ENCODE data around the gene SERPINB3.
"Not testable (repeated sequence)": the region's sequence is repeated elsewhere in the genome, so short reads cannot be mapped to it uniquely, and the experiment has no call there.

Gene SERPINB3

DNA sequence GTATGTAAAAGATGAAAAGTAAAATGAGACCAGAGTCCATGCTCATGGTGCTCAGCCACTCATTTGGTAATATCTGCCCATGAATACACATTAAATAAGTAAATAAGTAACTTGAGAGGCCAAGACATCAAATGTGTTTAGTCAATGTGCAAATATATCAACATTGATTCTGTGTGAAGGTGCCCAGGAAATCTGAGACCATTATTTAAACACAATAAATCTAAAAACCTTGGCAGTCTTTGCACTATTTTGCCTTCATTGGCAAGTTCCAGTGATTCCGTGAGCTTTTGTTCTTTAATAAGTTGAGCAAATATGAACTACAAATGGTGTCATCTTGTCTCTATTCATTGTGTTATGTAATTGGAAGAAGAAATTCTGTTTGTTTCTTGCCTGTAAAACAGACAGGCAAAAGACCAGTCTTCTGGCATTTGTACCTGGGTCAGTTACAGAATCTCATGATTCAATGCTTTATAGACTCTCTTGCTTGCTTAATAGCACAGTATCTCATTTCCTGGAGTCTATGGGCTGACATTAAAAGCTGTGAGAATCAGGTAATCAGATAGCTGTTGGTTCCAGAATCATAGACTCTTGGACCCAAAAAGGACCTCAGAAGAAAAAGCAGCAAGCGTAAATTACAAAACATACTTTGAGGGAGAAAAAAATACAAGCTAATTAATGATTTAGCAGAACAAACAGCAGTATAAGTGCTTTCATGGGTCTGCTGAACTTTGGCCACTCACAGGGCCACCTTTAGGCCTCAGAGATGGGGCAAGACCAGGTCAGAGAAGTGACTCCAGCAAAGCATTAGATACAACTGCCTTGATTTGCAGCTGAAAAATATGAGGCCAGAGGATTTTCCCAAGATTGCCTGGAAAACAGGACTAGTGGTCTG is 20.0 kb upstream of the SERPINB3 start:
- H3K4me3 ChIP-seq (replicated peaks in 1 of 2; ENCODE audit: low read depth in 2 of 2, low read length in 2 of 2): no peak overlapping the region
- TF ChIP-seq, protein P1, sequence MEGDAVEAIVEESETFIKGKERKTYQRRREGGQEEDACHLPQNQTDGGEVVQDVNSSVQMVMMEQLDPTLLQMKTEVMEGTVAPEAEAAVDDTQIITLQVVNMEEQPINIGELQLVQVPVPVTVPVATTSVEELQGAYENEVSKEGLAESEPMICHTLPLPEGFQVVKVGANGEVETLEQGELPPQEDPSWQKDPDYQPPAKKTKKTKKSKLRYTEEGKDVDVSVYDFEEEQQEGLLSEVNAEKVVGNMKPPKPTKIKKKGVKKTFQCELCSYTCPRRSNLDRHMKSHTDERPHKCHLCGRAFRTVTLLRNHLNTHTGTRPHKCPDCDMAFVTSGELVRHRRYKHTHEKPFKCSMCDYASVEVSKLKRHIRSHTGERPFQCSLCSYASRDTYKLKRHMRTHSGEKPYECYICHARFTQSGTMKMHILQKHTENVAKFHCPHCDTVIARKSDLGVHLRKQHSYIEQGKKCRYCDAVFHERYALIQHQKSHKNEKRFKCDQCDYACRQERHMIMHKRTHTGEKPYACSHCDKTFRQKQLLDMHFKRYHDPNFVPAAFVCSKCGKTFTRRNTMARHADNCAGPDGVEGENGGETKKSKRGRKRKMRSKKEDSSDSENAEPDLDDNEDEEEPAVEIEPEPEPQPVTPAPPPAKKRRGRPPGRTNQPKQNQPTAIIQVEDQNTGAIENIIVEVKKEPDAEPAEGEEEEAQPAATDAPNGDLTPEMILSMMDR (IDR thresholded peaks at IDR 0.05; ENCODE audit: low read depth, low read length): no peak
- no peak for DNase-seq (ENCODE audit: low read depth in 2 of 2)

GRCh38 chr18:63679820-63680606 is 18.3 kb upstream of the SERPINB3 start:
- peak in 1 of 2 donors; percentile 24 for DNase-seq (ENCODE audit: low read depth in 2 of 2)
- TF ChIP-seq, protein P1 (IDR thresholded peaks at IDR 0.05; ENCODE audit: low read depth, low read length): no peak
- H3K4me3 ChIP-seq (replicated peaks in 1 of 2; ENCODE audit: low read depth in 2 of 2, low read length in 2 of 2): no peak overlapping the region

DNA sequence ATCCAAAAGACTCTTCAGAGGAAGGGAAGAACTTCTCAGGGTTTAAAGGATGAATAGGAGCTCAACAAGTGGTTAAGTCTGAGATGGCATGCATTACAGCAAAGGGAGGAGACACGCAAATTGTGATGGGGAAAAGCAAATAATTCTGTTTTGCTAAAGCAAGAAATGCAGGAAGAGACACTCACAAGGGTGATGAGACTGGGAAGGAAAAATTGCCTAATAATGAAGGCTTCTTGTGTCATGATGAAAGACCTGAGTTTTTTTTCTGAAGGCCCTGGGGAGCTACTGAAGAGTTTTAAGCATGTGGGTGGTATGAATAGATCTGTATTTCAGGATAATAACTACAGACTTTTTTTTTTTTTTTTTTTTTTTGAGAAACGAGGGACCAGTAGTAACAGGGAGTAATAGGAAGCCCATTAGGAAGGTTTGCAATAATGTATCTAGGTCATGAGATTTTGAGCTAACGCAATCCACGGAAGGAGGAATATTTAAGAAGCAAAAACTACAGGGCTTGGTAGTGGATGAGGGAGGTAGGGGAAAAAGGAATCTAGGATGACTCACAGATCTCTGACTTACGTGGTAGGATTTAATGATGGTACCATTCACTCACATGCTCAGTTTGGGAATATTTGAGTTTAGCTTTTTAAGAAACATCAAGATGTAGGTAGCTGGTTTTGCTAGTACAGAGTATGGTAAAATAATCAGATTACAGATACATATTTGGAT is 16.0 kb upstream of the SERPINB3 start:
- TF ChIP-seq, protein P1 (IDR thresholded peaks at IDR 0.05; ENCODE audit: low read depth, low read length): no peak
- peak; percentile 19 to 68 for DNase-seq (ENCODE audit: low read depth in 2 of 2)
- H3K4me3 ChIP-seq (replicated peaks in 1 of 2; ENCODE audit: low read depth in 2 of 2, low read length in 2 of 2): no peak overlapping the region

GRCh38 chr18:63676526-63677323 is 15.0 kb upstream of the SERPINB3 start:
- TF ChIP-seq, protein P1 (IDR thresholded peaks at IDR 0.05; ENCODE audit: low read depth, low read length): no peak
- DNase-seq (ENCODE audit: low read depth in 2 of 2): no peak
- no peak overlapping the region for H3K4me3 ChIP-seq (replicated peaks in 1 of 2; ENCODE audit: low read depth in 2 of 2, low read length in 2 of 2)

- H3K4me3 ChIP-seq (replicated peaks in 1 of 2; ENCODE audit: low read depth in 2 of 2, low read length in 2 of 2): no peak overlapping the region
- no peak for DNase-seq (ENCODE audit: low read depth in 2 of 2)
- TF ChIP-seq, protein P1 (IDR thresholded peaks at IDR 0.05; ENCODE audit: low read depth, low read length): no peak
Measured at GRCh38 chr18:63664571-63664970, 2.9 kb upstream of the SERPINB3 start.

DNA sequence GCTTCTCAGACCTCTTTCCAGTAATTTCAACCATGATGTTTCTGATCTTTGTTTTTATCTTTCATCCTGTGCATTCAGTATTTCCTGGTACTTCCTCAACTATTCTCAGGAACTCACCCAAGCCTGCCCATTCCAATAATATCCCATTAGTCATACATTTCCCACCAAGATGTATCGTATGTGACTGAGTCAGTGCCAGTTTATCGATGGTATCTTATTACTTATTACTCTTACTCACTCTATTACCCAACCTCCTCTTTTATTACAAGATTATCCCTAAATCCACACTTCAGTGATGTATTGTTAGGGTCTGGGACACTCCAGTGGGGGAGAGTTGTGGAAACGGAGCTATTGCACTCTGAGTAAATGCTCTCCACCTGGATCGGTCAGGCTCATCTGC is 2.8 kb downstream of the SERPINB3 start:
- not testable (repeated sequence) for DNase-seq (ENCODE audit: low read depth in 2 of 2); H3K4me3 ChIP-seq (replicated peaks in 1 of 2; ENCODE audit: low read depth in 2 of 2, low read length in 2 of 2)

GRCh38 chr18:63650271-63650670 is 11.4 kb downstream of the SERPINB3 start:
- DNase-seq (ENCODE audit: low read depth in 2 of 2): peak in 1 of 2 donors; percentile 39
- H3K4me3 ChIP-seq (replicated peaks in 1 of 2; ENCODE audit: low read depth in 2 of 2, low read length in 2 of 2): not testable (repeated sequence)

Data from cardiac fibroblast (primary cell).